ENCODE measurements around the gene LHPP. TPM values are rescaled to one million over a fixed set of nuclear protein-coding genes. Genes with fewer than 3 reads are reported as not detected.

Gene LHPP
- total RNA-seq, 4 donors from 2014 or later, result 20.3 to 116 (median 22.4) TPM

DNA sequence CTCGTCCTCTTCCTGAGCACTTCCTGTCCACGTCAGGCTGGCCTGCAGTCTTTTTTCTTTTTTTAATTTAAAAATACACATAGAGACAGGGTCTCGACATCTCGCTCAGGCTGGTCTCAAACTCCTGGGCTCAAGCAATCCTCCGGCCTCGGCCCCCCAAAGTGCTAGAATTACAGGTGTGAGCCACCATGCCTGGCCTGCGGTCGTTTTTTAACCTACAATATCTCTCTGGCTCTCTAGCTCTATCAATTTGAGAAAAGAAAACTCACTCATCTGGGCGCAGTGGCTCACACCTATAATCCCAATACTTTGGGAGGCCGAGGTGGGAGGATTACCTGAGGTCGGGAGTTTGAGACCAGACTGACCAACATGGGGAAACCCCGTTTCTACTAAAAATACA is 38.9 kb upstream of the LHPP start:
- 71 to 79% methylated on average over 5 to 12 of the region's 12 CpGs for WGBS, 2 donors (ENCODE audit: low coverage in 1 of 2)
- Histone ChIP-seq H3K27ac (no peak overlapping the region), H3K36me3 (no peaks in the 10 kb centered on the region), H3K4me3 (no peak overlapping the region), H3K27me3 (peaks cover 16% of the 10 kb centered on the region), H3K9me3 (no peaks in the 10 kb centered on the region), H3K4me1 (peaks cover 0 to 19% (median 7%) of the 10 kb centered on the region in 4 donors)
- no peak for DNase-seq
- intact Hi-C loops (cut with DNase I; ENCODE audit: low total_unique reads) (no loop called here), in situ Hi-C loops (cut with MboI; ENCODE audit: low pct_ligation_motif_present in 1 of 4, low pct_unique_long_range_greater_than_20kb in 1 of 4, low sequenced_read_pairs in 3 of 4) (no loop called here)
- TF ChIP-seq POLR2A (IDR thresholded peaks at IDR 0.05) (no peak), EP300 (IDR thresholded peaks at IDR 0.05; ENCODE audit: low read depth) (no peak), POLR2AphosphoS5 (IDR thresholded peaks at IDR 0.05) (no peak)
- TF ChIP-seq, protein P1, sequence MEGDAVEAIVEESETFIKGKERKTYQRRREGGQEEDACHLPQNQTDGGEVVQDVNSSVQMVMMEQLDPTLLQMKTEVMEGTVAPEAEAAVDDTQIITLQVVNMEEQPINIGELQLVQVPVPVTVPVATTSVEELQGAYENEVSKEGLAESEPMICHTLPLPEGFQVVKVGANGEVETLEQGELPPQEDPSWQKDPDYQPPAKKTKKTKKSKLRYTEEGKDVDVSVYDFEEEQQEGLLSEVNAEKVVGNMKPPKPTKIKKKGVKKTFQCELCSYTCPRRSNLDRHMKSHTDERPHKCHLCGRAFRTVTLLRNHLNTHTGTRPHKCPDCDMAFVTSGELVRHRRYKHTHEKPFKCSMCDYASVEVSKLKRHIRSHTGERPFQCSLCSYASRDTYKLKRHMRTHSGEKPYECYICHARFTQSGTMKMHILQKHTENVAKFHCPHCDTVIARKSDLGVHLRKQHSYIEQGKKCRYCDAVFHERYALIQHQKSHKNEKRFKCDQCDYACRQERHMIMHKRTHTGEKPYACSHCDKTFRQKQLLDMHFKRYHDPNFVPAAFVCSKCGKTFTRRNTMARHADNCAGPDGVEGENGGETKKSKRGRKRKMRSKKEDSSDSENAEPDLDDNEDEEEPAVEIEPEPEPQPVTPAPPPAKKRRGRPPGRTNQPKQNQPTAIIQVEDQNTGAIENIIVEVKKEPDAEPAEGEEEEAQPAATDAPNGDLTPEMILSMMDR (IDR thresholded peaks at IDR 0.05), result no peak

DNA sequence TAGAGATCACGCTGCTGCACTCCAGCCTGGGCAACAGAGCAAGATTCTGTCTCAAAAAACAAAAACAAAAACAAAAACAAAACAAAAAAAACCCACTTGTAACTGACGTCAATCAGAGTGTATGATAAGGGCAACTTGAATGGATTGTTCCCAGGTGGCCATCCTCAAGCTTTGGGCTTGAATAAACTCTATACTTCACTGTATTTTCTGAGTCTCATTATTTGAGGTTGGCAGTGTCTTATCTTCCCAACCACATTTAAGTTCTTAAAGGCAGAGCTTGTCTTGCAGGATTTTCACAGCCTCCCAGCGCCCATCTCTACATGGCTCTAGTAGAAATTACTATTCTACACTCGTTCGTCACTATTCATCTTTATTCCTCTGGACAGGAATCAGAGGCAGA is 37.8 kb upstream of the LHPP start:
- H3K27ac ChIP-seq, result no peak overlapping the region
- intact Hi-C loops (cut with DNase I; ENCODE audit: low total_unique reads), result no loop called here
- DNase-seq, result no peak
- no peaks in the 10 kb centered on the region for H3K9me3 ChIP-seq
- in situ Hi-C loops (cut with MboI; ENCODE audit: low pct_ligation_motif_present in 1 of 4, low pct_unique_long_range_greater_than_20kb in 1 of 4, low sequenced_read_pairs in 3 of 4), result no loop called here
- H3K36me3 ChIP-seq, result no peaks in the 10 kb centered on the region
- WGBS, 2 donors (ENCODE audit: low coverage in 1 of 2), result 80 to 91% methylated on average over 3 to 5 of the region's 5 CpGs
- no peak overlapping the region for H3K4me3 ChIP-seq
- peaks cover 19% of the 10 kb centered on the region for H3K27me3 ChIP-seq
- H3K4me1 ChIP-seq, result peaks cover 0 to 15% (median 5%) of the 10 kb centered on the region in 4 donors
- TF ChIP-seq, protein P1 (IDR thresholded peaks at IDR 0.05), result no peak
- no peak for TF ChIP-seq EP300 (IDR thresholded peaks at IDR 0.05; ENCODE audit: low read depth)
- no peak for TF ChIP-seq POLR2A (IDR thresholded peaks at IDR 0.05)
- no peak for TF ChIP-seq POLR2AphosphoS5 (IDR thresholded peaks at IDR 0.05)

DNA sequence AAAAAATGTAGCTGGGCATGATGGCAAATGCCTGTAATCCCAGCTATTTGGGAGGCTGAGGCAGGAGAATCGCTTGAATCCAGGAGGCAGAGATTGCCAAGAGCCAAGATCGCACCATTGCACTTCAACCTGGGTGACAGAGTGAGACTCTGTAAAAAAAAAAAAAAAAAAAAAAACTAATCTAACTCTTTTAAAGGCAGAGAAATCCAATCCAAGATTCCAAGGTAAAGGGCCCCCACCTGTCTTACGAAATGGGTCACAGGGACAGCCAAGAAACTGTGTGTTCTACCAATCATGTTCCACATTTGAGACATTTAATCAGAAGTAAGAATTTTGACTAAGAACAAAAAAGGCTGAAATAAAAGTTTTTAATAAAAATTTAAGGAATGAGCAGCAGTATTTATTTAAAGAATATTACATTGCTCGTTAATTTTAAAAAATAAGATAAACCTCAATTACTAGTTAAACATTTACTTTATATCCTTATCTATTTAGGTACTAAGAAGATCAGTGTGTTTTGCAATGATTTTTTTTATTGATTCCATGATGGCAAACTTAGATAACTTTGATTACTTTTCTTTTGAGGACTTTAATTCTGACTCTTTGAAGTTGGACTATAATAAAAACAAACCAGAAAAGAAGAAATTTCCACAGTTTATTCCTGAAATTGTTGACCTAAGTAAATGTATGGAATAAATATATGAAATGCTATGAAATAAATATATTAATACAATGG is 36.2 kb upstream of the LHPP start:
- H3K4me3 ChIP-seq, result no peak overlapping the region
- DNase-seq, result no peak
- H3K27ac ChIP-seq, result no peak overlapping the region
- WGBS, 2 donors (ENCODE audit: low coverage in 1 of 2), result 54 to 59% methylated on average over 4 of the region's 4 CpGs
- no peak for TF ChIP-seq EP300 (IDR thresholded peaks at IDR 0.05; ENCODE audit: low read depth)
- TF ChIP-seq, protein P1 (IDR thresholded peaks at IDR 0.05), result no peak
- TF ChIP-seq POLR2AphosphoS5 (IDR thresholded peaks at IDR 0.05), result no peak
- no peak for TF ChIP-seq POLR2A (IDR thresholded peaks at IDR 0.05)
- peaks cover 25% of the 10 kb centered on the region for H3K27me3 ChIP-seq
- peaks cover 0 to 9% (median 4%) of the 10 kb centered on the region in 4 donors for H3K4me1 ChIP-seq
- H3K9me3 ChIP-seq, result no peaks in the 10 kb centered on the region
- in situ Hi-C loops (cut with MboI; ENCODE audit: low pct_ligation_motif_present in 1 of 4, low pct_unique_long_range_greater_than_20kb in 1 of 4, low sequenced_read_pairs in 3 of 4), result no loop called here
- H3K36me3 ChIP-seq, result no peaks in the 10 kb centered on the region
- intact Hi-C loops (cut with DNase I; ENCODE audit: low total_unique reads), result no loop called here

DNA sequence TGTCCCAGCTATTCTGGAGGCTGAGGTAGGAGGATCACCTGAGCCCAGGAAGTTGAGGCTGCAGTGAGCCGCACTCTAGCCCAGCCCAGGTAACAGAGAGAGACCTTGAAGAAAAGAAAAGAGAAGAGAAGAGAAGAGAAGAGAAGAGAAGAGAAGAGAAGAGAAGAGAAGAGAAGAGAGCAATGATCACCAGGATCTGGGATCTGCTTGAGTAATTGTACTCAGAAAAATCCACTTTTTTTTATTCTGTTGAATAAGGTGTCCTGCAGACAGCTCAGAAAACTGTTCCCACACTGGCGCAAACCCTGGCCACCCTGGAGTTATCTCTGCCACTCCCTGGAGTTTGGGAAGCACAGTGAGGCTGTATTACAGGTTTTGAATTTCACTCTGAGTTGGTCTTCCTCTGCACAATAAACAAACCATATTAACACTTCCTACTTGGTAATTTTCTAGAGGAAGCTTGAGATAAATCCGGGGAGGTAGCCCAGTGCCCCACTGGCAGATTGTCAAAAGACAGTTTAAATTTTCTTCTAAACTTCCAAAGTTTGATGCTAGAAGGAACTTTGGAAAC is 33.3 kb upstream of the LHPP start:
- Histone ChIP-seq H3K9me3 (no peaks in the 10 kb centered on the region), H3K4me3 (no peak overlapping the region), H3K27ac (no peak overlapping the region), H3K4me1 (peaks cover 0 to 5% (median 2%) of the 10 kb centered on the region in 4 donors), H3K36me3 (no peaks in the 10 kb centered on the region), H3K27me3 (peaks cover 25% of the 10 kb centered on the region)
- intact Hi-C loops (cut with DNase I; ENCODE audit: low total_unique reads), result no loop called here
- in situ Hi-C loops (cut with MboI; ENCODE audit: low pct_ligation_motif_present in 1 of 4, low pct_unique_long_range_greater_than_20kb in 1 of 4, low sequenced_read_pairs in 3 of 4), result no loop called here
- no peak for DNase-seq
- 42 to 44% methylated on average over 3 of the region's 3 CpGs for WGBS, 2 donors (ENCODE audit: low coverage in 1 of 2)
- no peak for TF ChIP-seq POLR2A (IDR thresholded peaks at IDR 0.05)
- TF ChIP-seq, protein P1 (IDR thresholded peaks at IDR 0.05), result no peak
- TF ChIP-seq POLR2AphosphoS5 (IDR thresholded peaks at IDR 0.05), result no peak
- no peak for TF ChIP-seq EP300 (IDR thresholded peaks at IDR 0.05; ENCODE audit: low read depth)

All from transverse colon (tissue), 4 donors.